K562 (cell line): ENCODE data around the gene GRAMD4. TPM values are rescaled to one million over a fixed set of nuclear protein-coding genes. Genes with fewer than 3 reads are reported as not detected.

Experiments
- ATAC-seq: fragments of 200-7000 bp; cut with Tn5 transposase; 3 replicates; pipeline ENCODE4 v1.9.1; 2020; ENCODE audit warnings: moderate library complexity
- BruUV-seq: library from RNA; stranded (reverse); fragments of 400-500 nt; replicated peaks from 2 replicates; lab custom pipeline; 2021; lab: Mats Ljungman, UMichigan
- CTCF ChIA-PET: fragments of 300-600 bp; formaldehyde crosslinking; extraction: SDS; loops from one replicate; lab custom pipeline; 2021; ENCODE audit warnings: low intra/inter-chr PET ratio; lab: Yijun Ruan, JAX
- POLR2A ChIA-PET: fragments of 300-600, 350-650 bp; sonication (Branson Sonifier 250); formaldehyde crosslinking; extraction: SDS; loops from one replicate; lab custom pipeline; 2021; ENCODE audit warnings: antibody characterized with exemption, inconsistent platforms; lab: Yijun Ruan, JAX
- DNase-seq, 4 experiments: peaks; one replicate each; pipeline versions ENCODE4 v3.0.0 to v3.0.0-alpha.2; 2011 to 2018; ENCODE audit warnings: low spot score in 3 of 4, mixed read lengths in 3 of 4; ENCODE audit errors: extremely low read depth in 1 of 4
- FAIRE-seq: peaks from 2 replicates; lab custom pipeline; 2011; peaks lifted over from hg19 to GRCh38; lab: Jason Lieb, UNC
- H2AFZ ChIP-seq: 2 replicates; pipeline ENCODE4 v1.6.0; 2011; ENCODE audit warnings: low read depth, low read length, control low read depth, inconsistent platforms
- H3K27ac ChIP-seq: fragments of 200-600 bp; 3 replicates; pipeline ENCODE4 v1.8.0; 2011; ENCODE audit warnings: low read depth, mild to moderate bottlenecking, control low read depth, inconsistent platforms, low read length, moderate library complexity, mixed read lengths; ENCODE audit errors: extremely low read depth
- H3K27me3 ChIP-seq, 2 experiments: fragments of 300-600 bp in 1 of 2; 2 replicates in 1 of 2; 3 replicates in 1 of 2; pipeline versions ENCODE4 v1.6.0 to v1.8.0; 2011; ENCODE audit warnings: inconsistent platforms in 2 of 2, low read length in 2 of 2, mild to moderate bottlenecking in 1 of 2, mixed read lengths in 1 of 2, moderate library complexity in 1 of 2; ENCODE audit not compliant: control insufficient read depth in 2 of 2, insufficient read depth in 2 of 2
- H3K36me3 ChIP-seq: fragments of 300-600 bp; 3 replicates; pipeline ENCODE4 v1.8.0; 2011; ENCODE audit warnings: mild to moderate bottlenecking, low read length, inconsistent platforms; ENCODE audit not compliant: control insufficient read depth, insufficient read depth
- H3K4me1 ChIP-seq, 2 experiments: fragments of 200-600 bp in 1 of 2; replicated peaks in 1 of 2; 2 replicates in 1 of 2; 3 replicates in 1 of 2; pipeline versions ENCODE4 v1.5.1 to v1.8.0; 2011; ENCODE audit warnings: inconsistent platforms in 2 of 2, low read length in 2 of 2, mild to moderate bottlenecking in 1 of 2, mixed read lengths in 1 of 2, moderate library complexity in 1 of 2; ENCODE audit not compliant: control insufficient read depth in 2 of 2, insufficient read depth in 2 of 2
- H3K4me2 ChIP-seq: 2 replicates; pipeline ENCODE4 v1.6.1; 2011; ENCODE audit warnings: low read length, control low read depth, inconsistent platforms, mixed read lengths; ENCODE audit not compliant: insufficient read depth
- H3K4me3 ChIP-seq: fragments of 200-600 bp; sonication (generic), shearing (Covaris generic); 2 replicates; pipeline ENCODE4 v1.5.1; 2016; ENCODE audit warnings: control low read depth, inconsistent platforms
- H3K79me2 ChIP-seq: fragments of 200-600 bp; 3 replicates; pipeline ENCODE4 v1.8.0; 2011; ENCODE audit warnings: low read length, inconsistent platforms; ENCODE audit not compliant: control insufficient read depth, insufficient read depth
- H3K9ac ChIP-seq, 2 experiments: 2 replicates each; pipeline versions ENCODE4 v1.6.0 to v1.6.1; 2011; ENCODE audit warnings: low read depth in 2 of 2, low read length in 2 of 2, control low read depth in 1 of 2, inconsistent platforms in 1 of 2, mild to moderate bottlenecking in 1 of 2, mixed read lengths in 1 of 2; ENCODE audit not compliant: insufficient read depth in 1 of 2
- H3K9me1 ChIP-seq: one replicate; pipeline ENCODE4 v1.6.0; 2011; ENCODE audit warnings: inconsistent platforms, mild to moderate bottlenecking, low read length, moderate library complexity; ENCODE audit not compliant: control insufficient read depth, insufficient read depth
- H3K9me3 ChIP-seq: replicated peaks from 2 replicates; pipeline ENCODE4 v1.5.1; 2011; ENCODE audit warnings: low read depth, low read length, inconsistent platforms; ENCODE audit not compliant: control insufficient read depth, insufficient read depth
- H4K20me1 ChIP-seq: replicated peaks from 2 replicates; pipeline ENCODE4 v1.6.1; 2011; ENCODE audit warnings: low read length, inconsistent platforms, mixed read lengths; ENCODE audit not compliant: control insufficient read depth, insufficient read depth
- ARNT ChIP-seq, 2 experiments: fragments of 450-650 bp; IDR thresholded peaks; 2 replicates each; pipeline ENCODE4 v1.6.1; 2016; ENCODE audit warnings: mild to moderate bottlenecking in 1 of 2
- CHD4 ChIP-seq: fragments of 200-600 bp; sonication (generic); IDR thresholded peaks from 3 replicates; pipeline ENCODE4 v1.6.1; 2012; ENCODE audit warnings: low read depth, mild to moderate bottlenecking, mixed read lengths, low read length, inconsistent platforms; ENCODE audit not compliant: insufficient read depth, insufficient replicate concordance, poor library complexity, severe bottlenecking
- E2F1 ChIP-seq: sonication (generic); formaldehyde crosslinking; IDR thresholded peaks from 2 replicates; pipeline ENCODE4 v1.8.1; 2023; ENCODE audit warnings: mild to moderate bottlenecking, missing genetic modification reagents, moderate library complexity
- GTF2B ChIP-seq: IDR thresholded peaks from 2 replicates; pipeline ENCODE4 v1.6.1; 2011; ENCODE audit not compliant: insufficient read length; ENCODE audit errors: extremely low read depth
- NR1H2 ChIP-seq: sonication (generic); formaldehyde crosslinking; IDR thresholded peaks from 2 replicates; pipeline ENCODE4 v1.4.0; 2020; ENCODE audit warnings: mild to moderate bottlenecking, missing genetic modification reagents
- NR2F6 ChIP-seq: fragments of 450-650 bp; formaldehyde crosslinking; IDR thresholded peaks from 2 replicates; pipeline ENCODE4 v1.4.0; 2020; ENCODE audit warnings: mild to moderate bottlenecking
- SMC3 ChIP-seq: conservative IDR thresholded peaks from 2 replicates; pipeline ENCODE4 v1.6.1; 2011; ENCODE audit warnings: low read depth, low read length, improper control_type of control experiment; ENCODE audit not compliant: insufficient read depth
- YY1 ChIP-seq, 3 experiments: IDR thresholded peaks; 2 replicates each; pipeline ENCODE4 v1.6.1; 2011; ENCODE audit warnings: low read length in 2 of 3, mild to moderate bottlenecking in 2 of 3, moderate library complexity in 2 of 3, borderline replicate concordance in 1 of 3, control low read depth in 1 of 3, low read depth in 1 of 3; ENCODE audit not compliant: insufficient read depth in 3 of 3, insufficient replicate concordance in 2 of 3, control insufficient read depth in 1 of 3, insufficient read length in 1 of 3; ENCODE audit errors: extremely low read depth in 1 of 3
- ZNF124 ChIP-seq: sonication (generic); formaldehyde crosslinking; IDR thresholded peaks from 2 replicates; pipeline ENCODE4 v1.8.1; 2022; ENCODE audit warnings: missing genetic modification reagents
- ZNF232 ChIP-seq: sonication (generic); formaldehyde crosslinking; IDR thresholded peaks from 2 replicates; pipeline ENCODE4 v1.8.0; 2022; ENCODE audit warnings: mild to moderate bottlenecking, missing genetic modification reagents
- ZNF507 ChIP-seq: conservative IDR thresholded peaks from 2 replicates; pipeline ENCODE4 v1.6.1; 2017; ENCODE audit warnings: missing genetic modification characterization, missing compliant biosample characterization
- ZNF76 ChIP-seq: fragments of 250-450 bp; sonication (Bioruptor Pico); IDR thresholded peaks from 2 replicates; pipeline ENCODE4 v1.4.0; 2020; ENCODE audit warnings: mild to moderate bottlenecking, moderate library complexity, borderline replicate concordance
- WGBS: fragments of 100-300 bp; shearing (Covaris generic); methylation state at CpG from one replicate; pipeline ENCODE4 v1.1.6; 2016; ENCODE audit warnings: low coverage, mixed read lengths; ENCODE audit not compliant: insufficient coverage; ENCODE audit errors: missing lambda C conversion rate; 5-methylcytosine and 5-hydroxymethylcytosine counted together
- in situ Hi-C: fragments of 300-500 bp; cut with MboI; formaldehyde crosslinking; loops from 4 replicates; pipeline ENCODE4 v1.15.0; 2018; ENCODE audit warnings: inconsistent platforms, mixed read lengths
- intact Hi-C: fragments of 100-400 bp; cut with micrococcal nuclease; formaldehyde crosslinking; loops from 2 replicates; pipeline ENCODE4 v1.14.2; 2022
- polyA plus RNA-seq, 8 experiments: library from polyadenylated mRNA; depleted of rRNA in 4 of 8; stranded (reverse) in 5 of 8; unstranded in 3 of 8; fragments of >200 nt; fragmentation: Nextera tagmentation in 2 of 8; fragmentation: Illumina TruSeq in 1 of 8; extraction: Ambion mirVana in 2 of 8; extraction: Trizol in 1 of 8; gene quantifications; 2 replicates each; pipeline versions ENCODE4 v1.2.1 to v1.2.3, GENCODE V29; 2011 to 2014; ENCODE audit warnings: inconsistent platforms in 1 of 8, missing spikeins in 1 of 8
- total RNA-seq, 7 experiments: library from RNA; depleted of rRNA in 6 of 7; stranded (reverse); fragments of >200 nt in 6 of 7; fragmentation: Illumina TruSeq in 2 of 7; extraction: Trizol in 2 of 7; gene quantifications; 2 replicates each; pipeline versions ENCODE4 v1.2.1 to v1.2.3, GENCODE V29; 2011 to 2021; ENCODE audit warnings: low replicate concordance in 1 of 7
- TF ChIP-seq, protein P1 (sequence below), 2 experiments: fragments of 450-650 bp in 1 of 2; IDR thresholded peaks; 2 replicates each; pipeline ENCODE4 v1.6.1; 2011 to 2017; ENCODE audit warnings: low read depth in 2 of 2, antibody characterized with exemption in 1 of 2, borderline replicate concordance in 1 of 2, low read length in 1 of 2, mild to moderate bottlenecking in 1 of 2, mixed read lengths in 1 of 2; ENCODE audit not compliant: control insufficient read depth in 1 of 2
- TF ChIP-seq, protein P2 (sequence below): fragments of 450-650 bp; IDR thresholded peaks from 2 replicates; pipeline ENCODE4 v1.6.1; 2017; ENCODE audit warnings: mild to moderate bottlenecking, moderate library complexity

The GRAMD4 gene
- total and polyA plus RNA-seq, 9 of the 15 experiments (the other 6 are each of a cell fraction or from before 2014, with no cell fraction given): 0.18 to 44.8 (median 18.6) TPM

DNA sequence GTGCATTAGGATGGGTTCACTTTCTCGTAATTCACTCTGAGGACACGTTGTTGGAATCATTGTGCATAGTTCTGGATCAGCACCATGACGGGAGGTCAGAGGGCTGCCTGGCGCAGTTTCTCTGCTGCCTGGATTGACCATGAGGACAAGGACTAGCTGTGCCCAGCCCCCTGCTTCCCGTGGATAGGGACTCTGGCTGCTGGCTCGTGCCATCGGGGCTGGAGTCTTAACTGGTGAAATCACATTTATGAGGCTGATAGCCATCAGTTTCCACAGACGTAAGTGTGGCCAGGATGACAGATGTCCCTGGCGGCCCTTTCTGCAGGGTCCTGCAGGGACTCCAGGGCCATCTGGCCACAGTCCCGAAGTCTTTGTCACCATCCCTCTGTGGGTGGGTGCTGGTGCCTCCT is 24.1 kb upstream of the GRAMD4 start (continued):
- TF ChIP-seq, protein P1, sequence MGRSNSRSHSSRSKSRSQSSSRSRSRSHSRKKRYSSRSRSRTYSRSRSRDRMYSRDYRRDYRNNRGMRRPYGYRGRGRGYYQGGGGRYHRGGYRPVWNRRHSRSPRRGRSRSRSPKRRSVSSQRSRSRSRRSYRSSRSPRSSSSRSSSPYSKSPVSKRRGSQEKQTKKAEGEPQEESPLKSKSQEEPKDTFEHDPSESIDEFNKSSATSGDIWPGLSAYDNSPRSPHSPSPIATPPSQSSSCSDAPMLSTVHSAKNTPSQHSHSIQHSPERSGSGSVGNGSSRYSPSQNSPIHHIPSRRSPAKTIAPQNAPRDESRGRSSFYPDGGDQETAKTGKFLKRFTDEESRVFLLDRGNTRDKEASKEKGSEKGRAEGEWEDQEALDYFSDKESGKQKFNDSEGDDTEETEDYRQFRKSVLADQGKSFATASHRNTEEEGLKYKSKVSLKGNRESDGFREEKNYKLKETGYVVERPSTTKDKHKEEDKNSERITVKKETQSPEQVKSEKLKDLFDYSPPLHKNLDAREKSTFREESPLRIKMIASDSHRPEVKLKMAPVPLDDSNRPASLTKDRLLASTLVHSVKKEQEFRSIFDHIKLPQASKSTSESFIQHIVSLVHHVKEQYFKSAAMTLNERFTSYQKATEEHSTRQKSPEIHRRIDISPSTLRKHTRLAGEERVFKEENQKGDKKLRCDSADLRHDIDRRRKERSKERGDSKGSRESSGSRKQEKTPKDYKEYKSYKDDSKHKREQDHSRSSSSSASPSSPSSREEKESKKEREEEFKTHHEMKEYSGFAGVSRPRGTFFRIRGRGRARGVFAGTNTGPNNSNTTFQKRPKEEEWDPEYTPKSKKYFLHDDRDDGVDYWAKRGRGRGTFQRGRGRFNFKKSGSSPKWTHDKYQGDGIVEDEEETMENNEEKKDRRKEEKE (IDR thresholded peaks at IDR 0.05; ENCODE audit: borderline replicate concordance in 1 of 2, control insufficient read depth in 1 of 2, low read depth in 2 of 2, low read length in 1 of 2): no peak
- TF ChIP-seq ZNF76 (CRISPR knock-in tag): no peak
- no peak for TF ChIP-seq ZNF124
- TF ChIP-seq E2F1 (CRISPR knock-in tag): no peak
- TF ChIP-seq ARNT (IDR thresholded peaks at IDR 0.05): no peak
- no peak for TF ChIP-seq NR1H2 (CRISPR knock-in tag)

- no peaks in the 10 kb centered on the region for H3K9me1 ChIP-seq
- BruUV-seq: no TSS peak
- peak overlapping the region in 1 of 2 experiments; percentile 58; a peak in 2 of 4 replicates for H3K9ac ChIP-seq
- DNase-seq (no peak), FAIRE-seq (no peak), ATAC-seq (no peak)
- no peaks in the 10 kb centered on the region for H4K20me1 ChIP-seq
- no peak overlapping the region for H3K27ac ChIP-seq
- no peaks in the 10 kb centered on the region for H3K27me3 ChIP-seq
- H3K4me1 ChIP-seq: peaks cover 10 to 43% of the 10 kb centered on the region in 2 experiments; a peak in 4 of 5 replicates
- 83% methylated on average over 1 of the region's 7 CpGs for WGBS
- in situ Hi-C loops (no loop called here), intact Hi-C loops (no loop called here)
- ChIA-PET CTCF (no interaction called here), POLR2A (no interaction called here)
- H3K79me2 ChIP-seq: peaks cover 49% of the 10 kb centered on the region
- H3K4me2 ChIP-seq: no peak overlapping the region
- no peaks in the 10 kb centered on the region for H3K9me3 ChIP-seq
- H3K36me3 ChIP-seq: no peaks in the 10 kb centered on the region
- H3K4me3 ChIP-seq: no peak overlapping the region
- no peak overlapping the region for H2AFZ ChIP-seq
- TF ChIP-seq SMC3 (no peak), ZNF507 (tag) (no peak), YY1 (IDR thresholded peaks at IDR 0.05; ENCODE audit: borderline replicate concordance in 1 of 3, control insufficient read depth in 1 of 3, extremely low read depth in 1 of 3, insufficient read depth in 3 of 3, insufficient read length in 1 of 3, insufficient replicate concordance in 2 of 3, low read depth in 1 of 3, low read length in 2 of 3) (no peak), NR2F6 (CRISPR knock-in tag) (no peak), CHD4 (no peak), ZNF232 (no peak), GTF2B (no peak)
- TF ChIP-seq, protein P2, sequence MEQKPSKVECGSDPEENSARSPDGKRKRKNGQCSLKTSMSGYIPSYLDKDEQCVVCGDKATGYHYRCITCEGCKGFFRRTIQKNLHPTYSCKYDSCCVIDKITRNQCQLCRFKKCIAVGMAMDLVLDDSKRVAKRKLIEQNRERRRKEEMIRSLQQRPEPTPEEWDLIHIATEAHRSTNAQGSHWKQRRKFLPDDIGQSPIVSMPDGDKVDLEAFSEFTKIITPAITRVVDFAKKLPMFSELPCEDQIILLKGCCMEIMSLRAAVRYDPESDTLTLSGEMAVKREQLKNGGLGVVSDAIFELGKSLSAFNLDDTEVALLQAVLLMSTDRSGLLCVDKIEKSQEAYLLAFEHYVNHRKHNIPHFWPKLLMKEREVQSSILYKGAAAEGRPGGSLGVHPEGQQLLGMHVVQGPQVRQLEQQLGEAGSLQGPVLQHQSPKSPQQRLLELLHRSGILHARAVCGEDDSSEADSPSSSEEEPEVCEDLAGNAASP: no peak
Observed at GRCh38 chr22:46596819-46597218, 23.4 kb upstream of the GRAMD4 start.
